GM18499 (cell line): ENCODE measurements around the gene C16orf96.

Source experiments
- ATAC-seq: cut with Tn5 transposase; IDR thresholded peaks from one replicate; pipeline ENCODE4 v1.9.1; 2021; ENCODE audit warnings: moderate number of reproducible peaks; ENCODE audit not compliant: insufficient read depth, unreplicated experiment

Gene C16orf96

GRCh38 chr16:4613636-4614570, 57.8 kb downstream of the C16orf96 start:
- no peak for ATAC-seq

- peak; percentile 41 for ATAC-seq
These were observed 58.6 kb downstream of the C16orf96 start, which contains the start of gene UBALD1 for GRCh38 chr16:4614571-4615383. TSS of gene UBALD1 (minus strand) at chr16:4614888. CDS start at chr16:4614797, 91 bp downstream.

GRCh38 chr16:4615384-4616046, 59.4 kb downstream of the C16orf96 start:
- ATAC-seq: no peak

- ATAC-seq: peak; percentile 59
These were observed 60.1 kb downstream of the C16orf96 start for GRCh38 chr16:4616047-4616811.

- no peak for ATAC-seq
These were observed 61.7 kb downstream of the C16orf96 start for GRCh38 chr16:4617880-4618279.

- no peak for ATAC-seq
These were observed 62.7 kb downstream of the C16orf96 start for GRCh38 chr16:4618645-4619418.

- ATAC-seq: no peak
These were observed 67.5 kb downstream of the C16orf96 start for GRCh38 chr16:4623593-4623992.

GRCh38 chr16:4624015-4624826, 68.1 kb downstream of the C16orf96 start, which contains the start of gene MGRN1:
TSS of gene MGRN1 (plus strand) at chr16:4624826. CDS start at chr16:4624961, 135 bp downstream.
- peak; percentile 32 for ATAC-seq

- peak; percentile 48 for ATAC-seq
These were observed 68.9 kb downstream of the C16orf96 start for GRCh38 chr16:4624827-4625559.

- ATAC-seq: peak; percentile 19
These were observed 69.5 kb downstream of the C16orf96 start for GRCh38 chr16:4625560-4626159.

GRCh38 chr16:4626396-4626795, 70.3 kb downstream of the C16orf96 start:
- no peak for ATAC-seq

GRCh38 chr16:4628283-4628682, 72.1 kb downstream of the C16orf96 start:
- no peak for ATAC-seq

- no peak for ATAC-seq
These were observed 75.3 kb downstream of the C16orf96 start for GRCh38 chr16:4631444-4631843.

GRCh38 chr16:4633910-4634635, 77.9 kb downstream of the C16orf96 start:
- no peak for ATAC-seq

GRCh38 chr16:4634768-4635167, 78.6 kb downstream of the C16orf96 start:
- ATAC-seq: no peak

GRCh38 chr16:4636196-4636595, 80.1 kb downstream of the C16orf96 start:
- no peak for ATAC-seq
